GM23338 (cell line): ENCODE results near the gene MRPL34. TPM values are rescaled to one million over a fixed set of nuclear protein-coding genes. Genes with fewer than 3 reads are reported as not detected.

Source experiments
- ATAC-seq: fragments of 200-7000 bp; cut with Tn5 transposase; 3 replicates; pipeline ENCODE4 v1.9.1; 2020
- DNase-seq: peaks from one replicate; pipeline ENCODE4 v3.0.0-alpha.2; 2015; ENCODE audit warnings: low spot score
- H2AFZ ChIP-seq: fragments of 200-600 bp; sonication (generic); 2 replicates; pipeline ENCODE4 v1.8.0; 2016; ENCODE audit warnings: antibody characterized with exemption, mild to moderate bottlenecking, moderate library complexity
- H3F3A ChIP-seq: fragments of 200-600 bp; sonication (generic); replicated peaks from 2 replicates; pipeline ENCODE4 v1.8.0; 2017; ENCODE audit warnings: antibody characterized with exemption, mixed run types, low read depth
- H3K27ac ChIP-seq: fragments of 200-600 bp; sonication (generic); 2 replicates; pipeline ENCODE4 v1.6.1; 2016; ENCODE audit warnings: low read depth
- H3K27me3 ChIP-seq: fragments of 200-600 bp; sonication (generic); 2 replicates; pipeline ENCODE4 v1.8.0; 2016; ENCODE audit warnings: mild to moderate bottlenecking, mixed run types, moderate library complexity; ENCODE audit not compliant: insufficient read depth
- H3K36me3 ChIP-seq: fragments of 200-600 bp; sonication (generic); 2 replicates; pipeline ENCODE4 v1.8.0; 2016; ENCODE audit warnings: mild to moderate bottlenecking; ENCODE audit not compliant: insufficient read depth
- H3K4me1 ChIP-seq: fragments of 200-600 bp; sonication (generic); 2 replicates; pipeline ENCODE4 v1.8.0; 2016; ENCODE audit warnings: mild to moderate bottlenecking, moderate library complexity; ENCODE audit not compliant: insufficient read depth
- H3K4me2 ChIP-seq: fragments of 200-600 bp; sonication (generic); 2 replicates; pipeline ENCODE4 v1.7.1; 2017; ENCODE audit warnings: mixed run types
- H3K4me3 ChIP-seq: fragments of 200-600 bp; sonication (generic); 2 replicates; pipeline ENCODE4 v1.6.1; 2016; ENCODE audit warnings: mixed run types
- H3K79me2 ChIP-seq: fragments of 200-600 bp; sonication (generic); replicated peaks from 2 replicates; pipeline ENCODE4 v1.8.0; 2017; ENCODE audit warnings: mild to moderate bottlenecking; ENCODE audit not compliant: insufficient read depth
- H3K9me2 ChIP-seq: fragments of 200-600 bp; sonication (generic); 2 replicates; pipeline ENCODE4 v1.8.0; 2017; ENCODE audit not compliant: insufficient read depth
- H4K20me1 ChIP-seq: fragments of 200-600 bp; sonication (generic); replicated peaks from 2 replicates; pipeline ENCODE4 v1.8.0; 2017; ENCODE audit warnings: mild to moderate bottlenecking; ENCODE audit not compliant: insufficient read depth
- H3K27ac Mint-ChIP-seq: 2 replicates; pipeline ENCODE4 v1.8.0; 2020; ENCODE audit warnings: inconsistent platforms, mild to moderate bottlenecking, moderate library complexity, mixed read lengths
- H3K27me3 Mint-ChIP-seq: 3 replicates; pipeline ENCODE4 v1.8.0; 2022; ENCODE audit warnings: low read depth, mild to moderate bottlenecking, moderate library complexity, mixed read lengths, inconsistent platforms; ENCODE audit not compliant: insufficient read depth, poor library complexity
- H3K36me3 Mint-ChIP-seq: 3 replicates; pipeline ENCODE4 v1.8.0; 2021; ENCODE audit warnings: low read depth, mild to moderate bottlenecking, inconsistent platforms, moderate library complexity, mixed read lengths
- H3K4me1 Mint-ChIP-seq: 3 replicates; pipeline ENCODE4 v1.8.0; 2020; ENCODE audit warnings: mild to moderate bottlenecking, inconsistent platforms, mixed read lengths
- H3K4me3 Mint-ChIP-seq: 3 replicates; pipeline ENCODE4 v1.8.0; 2021; ENCODE audit warnings: moderate library complexity, mild to moderate bottlenecking, inconsistent platforms, mixed read lengths
- H3K9me3 Mint-ChIP-seq: 3 replicates; pipeline ENCODE4 v1.8.0; 2020; ENCODE audit warnings: moderate library complexity, mild to moderate bottlenecking, inconsistent platforms, mixed read lengths
- CREB1 ChIP-seq: fragments of 250-450 bp; sonication (Bioruptor Pico); IDR thresholded peaks from 2 replicates; pipeline ENCODE4 v1.5.0; 2020; ENCODE audit warnings: low read depth, mild to moderate bottlenecking, moderate library complexity
- CTCF ChIP-seq, 2 experiments: fragments of 200-600 bp in 1 of 2; sonication (generic) in 1 of 2; conservative IDR thresholded peaks; 2 replicates each; pipeline versions ENCODE4 v1.5.1 to v1.6.1; 2016 to 2017; ENCODE audit warnings: antibody characterized with exemption in 2 of 2, low read depth in 2 of 2, mild to moderate bottlenecking in 2 of 2, moderate library complexity in 1 of 2
- ETS1 ChIP-seq: IDR thresholded peaks from 2 replicates; pipeline ENCODE4 v1.6.1; 2016; ENCODE audit warnings: antibody characterized with exemption
- EZH2 ChIP-seq: fragments of 200-600 bp; sonication (generic); IDR thresholded peaks from one replicate; pipeline ENCODE4 v1.8.0; 2017; ENCODE audit warnings: antibody characterized with exemption, mild to moderate bottlenecking, low read depth; ENCODE audit not compliant: unreplicated experiment
- EZH2phosphoT487 ChIP-seq: fragments of 200-600 bp; sonication (generic); IDR thresholded peaks from one replicate; pipeline ENCODE4 v1.8.1; 2018; ENCODE audit warnings: antibody characterized with exemption; ENCODE audit not compliant: unreplicated experiment
- NANOG ChIP-seq: IDR thresholded peaks from 2 replicates; pipeline ENCODE4 v1.6.1; 2016; ENCODE audit warnings: antibody characterized with exemption, borderline replicate concordance
- POLR2AphosphoS5 ChIP-seq: IDR thresholded peaks from 2 replicates; pipeline ENCODE4 v1.6.1; 2016; ENCODE audit warnings: antibody characterized with exemption, low read depth
- REST ChIP-seq: IDR thresholded peaks from one replicate; pipeline ENCODE4 v1.6.1; 2018; ENCODE audit warnings: antibody characterized with exemption; ENCODE audit not compliant: unreplicated experiment
- ZNF114 ChIP-seq: fragments of 250-450 bp; sonication (Bioruptor Pico); IDR thresholded peaks from 2 replicates; pipeline ENCODE4 v1.5.0; 2020; ENCODE audit warnings: mild to moderate bottlenecking, moderate library complexity
- ZNF331 ChIP-seq: fragments of 250-450 bp; sonication (Bioruptor Pico); IDR thresholded peaks from 2 replicates; pipeline ENCODE4 v1.5.0; 2020; ENCODE audit warnings: low read depth, mild to moderate bottlenecking, moderate library complexity
- polyA plus RNA-seq: library from polyadenylated mRNA; unstranded; fragments of >200 nt; fragmentation: Nextera tagmentation; extraction: Ambion mirVana; gene quantifications from 2 replicates; pipeline ENCODE4 v1.2.1, GENCODE V29; 2016
- total RNA-seq: library from RNA; depleted of rRNA; stranded (reverse); fragments of >200 nt; shearing (Covaris generic); gene quantifications from 2 replicates; pipeline ENCODE4 v1.2.3, GENCODE V29; 2014

MRPL34 gene
- total and polyA plus RNA-seq, 2 experiments from 2014 or later = 59.9 to 266 TPM

GRCh38 chr19:17262557-17262956 is 43.1 kb upstream of the MRPL34 start:
- Histone ChIP-seq H3K4me3 (no peak overlapping the region), H3K27me3 (no peaks in the 10 kb centered on the region), H3K27ac (no peak overlapping the region), H3F3A (0 out of 2 replicates have a peak, but pooled peaks cover 2% of the 10 kb centered on the region), H3K4me2 (no peak overlapping the region), H3K9me2 (no peaks in the 10 kb centered on the region), H3K36me3 (peaks cover 3% of the 10 kb centered on the region; the same call in 1 of the 2 replicates), H3K79me2 (no peaks in the 10 kb centered on the region), H4K20me1 (no peaks in the 10 kb centered on the region), H2AFZ (no peak overlapping the region), H3K4me1 (0 out of 2 replicates have a peak, but pooled peaks cover 5% of the 10 kb centered on the region)
- DNase-seq (no peak), ATAC-seq (no peak)
- Mint-ChIP-seq H3K4me3 (no peak overlapping the region), H3K4me1 (peaks cover 23% of the 10 kb centered on the region), H3K9me3 (peaks cover 27% of the 10 kb centered on the region; the same call in 2 of the 3 replicates), H3K36me3 (peaks cover 28% of the 10 kb centered on the region), H3K27ac (no peak overlapping the region), H3K27me3 (peaks cover 28% of the 10 kb centered on the region)
- TF ChIP-seq ZNF114 (CRISPR knock-in tag) (no peak), CREB1 (CRISPR knock-in tag) (no peak), EZH2phosphoT487 (no peak), EZH2 (no peak), POLR2AphosphoS5 (no peak), ZNF331 (no peak)

- Histone ChIP-seq H3K79me2 (peaks cover 12% of the 10 kb centered on the region; the same call in 1 of the 2 replicates), H3K9me2 (no peaks in the 10 kb centered on the region), H3K4me1 (0 out of 2 replicates have a peak, but pooled peaks cover 5% of the 10 kb centered on the region), H2AFZ (no peak overlapping the region), H3K4me3 (no peak overlapping the region), H4K20me1 (no peaks in the 10 kb centered on the region), H3K4me2 (peak overlapping the region; percentile 68; the same call in 1 of the 2 replicates), H3K27ac (peak overlapping the region; percentile 40; the same call in 1 of the 2 replicates), H3F3A (0 out of 2 replicates have a peak, but pooled peaks cover 2% of the 10 kb centered on the region), H3K36me3 (peaks cover 3% of the 10 kb centered on the region; the same call in 1 of the 2 replicates), H3K27me3 (no peaks in the 10 kb centered on the region)
- peak overlapping the region; percentile 96 for H3K27ac Mint-ChIP-seq
- peaks cover 29% of the 10 kb centered on the region for H3K27me3 Mint-ChIP-seq
- peak overlapping the region; percentile 51 for H3K4me3 Mint-ChIP-seq
- peaks cover 25% of the 10 kb centered on the region for H3K4me1 Mint-ChIP-seq
- ATAC-seq (no peak), DNase-seq (no peak)
- peaks cover 22% of the 10 kb centered on the region; the same call in 2 of the 3 replicates for H3K9me3 Mint-ChIP-seq
- peaks cover 23% of the 10 kb centered on the region for H3K36me3 Mint-ChIP-seq
- no peak for TF ChIP-seq CTCF (conservative IDR thresholded peaks at IDR 0.05; ENCODE audit: low read depth in 2 of 2)
- TF ChIP-seq EZH2phosphoT487 = no peak
- TF ChIP-seq POLR2AphosphoS5 = no peak
- no peak for TF ChIP-seq ZNF114 (CRISPR knock-in tag)
- TF ChIP-seq CREB1 (CRISPR knock-in tag) = no peak
- no peak for TF ChIP-seq REST
- no peak for TF ChIP-seq ETS1
- no peak for TF ChIP-seq NANOG
Measured at GRCh38 chr19:17263712-17264640, 41.7 kb upstream of the MRPL34 start.
